ENCODE measurements around the gene MYO10. TPM values are rescaled to one million over a fixed set of nuclear protein-coding genes. Genes with fewer than 3 reads are reported as not detected.
"Not testable (repeated sequence)": the region's sequence is repeated elsewhere in the genome, so short reads cannot be mapped to it uniquely, and the experiment has no call there.

MYO10 gene
- under 1 TPM in 1 of 2 experiments, not detected in 1; 0.04 TPM for total RNA-seq

- ChIA-PET POLR2A (no interaction called here), CTCF (no interaction called here)
Observed at GRCh38 chr5:16936150-16936988, at the start of gene MYO10. MYO10 (minus strand) TSS chr5:16936288; CDS start chr5:16935808, 480 bp downstream.

- POLR2A ChIA-PET, CTCF ChIA-PET: not testable (repeated sequence)
Observed at GRCh38 chr5:16985304-16985703, 49.2 kb upstream of the MYO10 start.

DNA sequence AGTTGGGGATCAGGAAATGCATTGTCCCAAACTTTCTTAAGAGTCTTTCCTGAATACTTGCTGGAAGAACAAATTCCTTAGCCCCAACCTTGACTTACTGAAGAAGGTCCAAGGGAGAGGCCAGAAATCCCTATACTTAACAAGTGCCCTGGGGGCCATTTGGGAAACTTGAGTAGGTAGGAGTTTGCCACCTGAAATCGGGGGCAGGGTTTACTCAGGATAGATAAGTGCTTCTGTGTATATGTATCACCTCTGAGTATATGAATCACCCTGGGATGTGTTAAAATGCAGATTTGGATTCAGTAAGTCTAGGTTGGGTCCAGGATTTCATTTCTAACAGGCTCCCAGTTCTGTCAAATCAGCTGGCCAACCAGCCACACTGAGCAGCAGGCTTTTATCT lies 47.9 kb upstream of the MYO10 start:
- CTCF ChIA-PET: no interaction called here
- POLR2A ChIA-PET: no interaction called here

DNA sequence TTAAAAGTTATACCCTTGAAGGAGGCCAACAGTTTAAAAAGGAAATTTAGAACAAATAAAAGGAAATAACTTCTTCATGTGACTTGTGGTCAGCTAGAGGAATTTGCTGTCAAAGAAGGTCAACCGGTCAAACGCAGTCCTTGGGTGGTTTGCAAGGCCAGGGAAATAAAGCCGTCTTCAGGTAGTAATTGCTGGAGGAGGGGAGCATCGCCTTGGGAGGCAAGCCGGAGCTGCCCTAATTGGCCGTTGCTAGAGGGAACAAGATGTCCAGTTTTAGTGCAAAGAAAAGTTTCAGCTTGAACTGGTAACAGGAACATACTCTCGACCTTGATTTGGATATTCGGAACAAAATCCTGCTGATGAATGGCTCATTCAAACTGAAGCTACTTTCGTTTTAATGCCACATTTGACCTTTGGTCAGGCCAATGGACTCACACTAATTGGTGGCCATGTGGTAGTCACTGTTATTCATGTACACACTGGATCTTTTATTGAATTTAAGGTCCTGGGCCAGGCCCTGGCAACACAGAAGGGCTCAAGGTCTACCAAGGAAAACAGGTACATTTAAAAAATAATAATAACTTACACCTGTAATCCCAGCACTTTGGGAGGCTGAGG lies 47.0 kb upstream of the MYO10 start:
- CTCF ChIA-PET: no interaction called here
- POLR2A ChIA-PET: no interaction called here

DNA sequence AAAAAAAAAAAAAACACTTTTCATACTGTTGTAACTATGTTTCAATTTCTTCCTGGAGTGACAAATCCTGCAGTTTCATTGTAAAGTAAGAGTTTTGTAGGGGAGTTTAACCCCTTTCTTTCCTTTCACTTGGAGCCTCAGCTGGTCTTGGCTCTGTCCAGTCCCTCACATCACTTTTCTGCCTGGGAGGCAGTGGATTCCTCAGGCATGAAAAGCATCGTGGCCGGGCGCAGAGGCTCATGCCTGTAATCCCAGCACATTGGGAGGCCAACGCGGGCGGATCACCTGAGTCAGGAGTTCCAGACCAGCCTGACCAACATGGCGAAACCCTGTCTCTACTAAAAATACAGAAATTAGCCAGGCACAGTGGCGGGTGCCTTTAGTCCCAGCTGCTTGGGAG lies 45.6 kb upstream of the MYO10 start:
- ChIA-PET CTCF (no interaction called here), POLR2A (no interaction called here)

DNA sequence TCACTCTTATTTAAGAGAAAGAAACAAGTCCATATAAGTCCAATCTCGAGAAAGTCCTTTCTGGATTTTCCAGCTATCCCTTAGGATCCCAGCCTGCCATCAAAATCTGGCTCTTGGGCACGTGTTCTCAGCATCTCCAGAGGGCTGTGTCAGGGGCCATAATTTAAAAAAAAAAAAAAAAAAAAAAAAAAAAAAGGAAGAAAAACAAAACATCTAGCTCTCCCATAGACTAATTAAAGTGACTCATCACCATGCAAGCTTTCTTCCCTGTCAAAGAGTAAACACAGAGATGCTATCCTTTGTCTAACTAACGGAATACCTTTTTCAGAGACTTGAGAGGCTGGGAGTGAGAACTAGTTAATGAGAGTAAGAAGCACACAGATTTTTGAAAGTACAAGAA lies 44.9 kb upstream of the MYO10 start:
- ChIA-PET CTCF (no interaction called here), POLR2A (no interaction called here)

- ChIA-PET POLR2A (no interaction called here), CTCF (no interaction called here)
Observed at GRCh38 chr5:16978296-16978695, 42.2 kb upstream of the MYO10 start.

DNA sequence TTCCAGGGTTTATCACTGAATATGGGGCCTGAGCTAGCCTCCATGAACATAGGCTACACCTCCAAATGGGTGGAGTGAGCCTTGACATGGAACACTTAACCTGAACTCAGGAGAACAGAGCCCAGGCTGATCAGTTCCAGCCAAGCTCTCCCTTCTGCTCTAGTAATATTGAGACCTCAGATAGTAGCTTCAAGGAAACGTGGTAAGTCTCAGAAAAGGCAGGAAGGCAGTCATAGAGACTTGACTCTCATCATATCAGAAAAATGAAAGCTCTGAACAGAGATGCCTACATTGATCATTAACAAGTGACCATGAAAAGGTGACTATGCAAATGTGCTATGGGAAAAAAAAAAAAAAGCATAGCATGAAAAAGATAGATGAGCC lies 40.5 kb upstream of the MYO10 start:
- POLR2A ChIA-PET: no interaction called here

DNA sequence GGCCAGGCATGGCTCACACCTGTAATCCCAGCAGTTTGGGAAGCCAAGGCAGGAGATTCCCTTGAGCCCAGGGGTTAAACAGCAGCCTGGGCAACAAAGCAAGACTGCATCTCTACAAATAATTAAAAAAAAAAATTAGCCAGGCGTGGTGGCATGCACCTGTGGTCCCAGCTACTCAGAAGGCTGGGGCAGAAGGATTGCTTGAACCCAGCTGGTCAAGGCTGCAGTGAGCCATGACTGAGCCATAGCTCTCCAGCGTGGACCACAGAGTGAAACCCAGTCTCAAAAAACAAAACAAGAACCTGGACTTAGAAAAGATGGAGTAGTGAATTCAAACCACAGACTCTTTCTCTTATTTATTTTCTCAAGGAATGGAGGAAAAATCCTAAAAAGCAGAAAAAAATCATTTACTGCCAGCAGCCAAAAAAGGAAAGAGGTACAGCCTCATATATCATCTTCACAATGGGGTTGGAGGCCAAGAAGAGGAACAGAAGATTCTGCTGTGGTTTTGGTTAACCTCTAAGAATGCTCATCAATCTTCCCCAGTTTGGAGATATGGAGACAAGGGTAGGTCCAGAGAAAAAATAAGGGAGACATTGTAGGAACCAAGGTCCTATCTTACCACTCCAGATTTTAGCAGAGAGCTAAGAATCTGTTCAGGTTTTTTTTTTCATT lies 40.0 kb upstream of the MYO10 start:
- POLR2A ChIA-PET: no interaction called here

More for the DNA sequence above, 40.5 kb upstream of the MYO10 start:
- CTCF ChIA-PET: interaction anchor here (0.5 kb wide), 1 partner anchor 168 kb away, joined by 3 read pairs; no protein-coding TSS in a partner anchor

DNA sequence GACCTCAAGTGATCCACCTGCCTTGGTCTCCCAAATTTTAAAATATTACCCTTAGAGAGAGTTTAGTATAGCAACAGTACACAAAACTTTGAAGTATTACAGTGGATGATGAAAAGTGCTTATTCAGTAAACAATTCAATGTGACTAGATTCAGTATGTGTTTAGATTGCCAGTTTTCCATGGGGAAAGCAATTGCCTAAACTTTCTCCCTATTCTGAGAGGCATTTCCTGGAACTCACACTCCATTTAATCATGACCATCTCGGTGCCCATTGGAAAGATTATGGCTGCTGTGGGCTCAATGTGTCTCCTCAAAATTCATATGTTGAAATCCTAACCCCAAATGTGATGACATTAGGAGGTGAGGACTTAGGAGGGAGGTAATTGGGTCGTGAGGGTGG lies 38.9 kb upstream of the MYO10 start:
- CTCF ChIA-PET: no interaction called here
- POLR2A ChIA-PET: no interaction called here

More for the DNA sequence above, 40.0 kb upstream of the MYO10 start:
- CTCF ChIA-PET: interaction anchor here (0.5 kb wide), 1 partner anchor 168 kb away, joined by 3 read pairs; no protein-coding TSS in a partner anchor

- ChIA-PET POLR2A (no interaction called here), CTCF (interaction anchor here (0.6 kb wide), 1 partner anchor 1303 kb away, joined by 4 read pairs; no protein-coding TSS in a partner anchor)
Observed at GRCh38 chr5:16970826-16971225, 34.7 kb upstream of the MYO10 start.

DNA sequence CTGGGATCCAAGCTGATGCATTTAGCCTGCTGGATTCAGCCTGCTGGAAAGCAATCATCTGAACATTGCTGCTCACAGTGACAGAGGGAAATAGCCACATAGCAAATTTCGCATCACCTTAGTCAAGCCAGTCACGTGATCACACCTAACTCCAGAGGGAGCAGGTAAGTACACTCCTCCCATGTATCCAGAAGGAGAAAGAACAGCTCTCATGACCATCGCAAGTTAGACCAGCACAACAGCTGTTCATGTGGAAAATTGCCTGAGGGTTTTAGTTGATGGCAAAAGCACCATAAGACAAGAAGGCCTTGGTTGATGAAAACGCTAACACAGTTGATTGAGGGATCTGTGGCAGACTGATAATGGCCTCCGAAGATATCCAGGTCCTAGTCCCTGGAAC lies 34.2 kb upstream of the MYO10 start:
- CTCF ChIA-PET: no interaction called here

DNA sequence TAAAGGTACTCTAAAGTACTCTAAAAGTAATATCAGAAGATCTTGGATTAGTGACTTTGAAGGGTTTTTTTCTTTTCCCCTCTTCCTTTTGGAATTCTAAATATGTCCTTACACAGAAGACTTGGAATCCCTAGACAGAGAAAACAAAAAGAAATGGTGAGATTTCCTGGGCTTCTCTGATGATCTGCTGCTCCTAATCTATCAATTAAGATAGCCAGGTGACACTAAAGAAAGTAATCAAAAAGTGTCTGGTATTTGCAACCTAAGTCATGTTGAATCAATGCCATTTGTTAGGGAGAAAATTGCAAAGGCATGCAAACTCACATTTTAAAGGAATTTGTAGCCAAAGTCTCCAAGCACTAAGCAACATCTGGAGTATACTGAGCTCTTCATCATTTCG lies 29.5 kb upstream of the MYO10 start:
- POLR2A ChIA-PET: interaction anchor here (0.7 kb wide), 1 partner anchor 51 kb away, joined by 3 read pairs; no protein-coding TSS in a partner anchor
- CTCF ChIA-PET: no interaction called here

More for the DNA sequence above, 34.2 kb upstream of the MYO10 start:
- POLR2A ChIA-PET: no interaction called here

DNA sequence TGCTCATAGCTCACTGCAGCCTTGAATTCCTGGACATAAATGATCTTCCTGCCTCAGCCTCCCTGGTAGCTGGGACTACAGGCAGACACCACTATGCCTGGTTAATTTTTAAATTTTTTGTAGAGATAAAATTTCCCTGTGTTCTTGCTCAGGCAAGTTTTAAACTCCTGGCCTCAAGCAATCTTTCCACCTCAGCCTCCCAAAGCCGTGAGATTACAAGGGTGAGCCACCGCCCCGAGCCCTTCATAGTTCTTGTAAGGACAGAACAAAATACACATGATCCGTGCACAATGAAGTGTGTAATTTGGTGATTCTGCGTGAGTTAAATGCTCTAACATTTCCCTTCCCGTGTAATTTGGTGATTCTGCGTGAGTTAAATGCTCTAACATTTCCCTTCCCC lies 27.7 kb upstream of the MYO10 start:
- ChIA-PET POLR2A (no interaction called here), CTCF (no interaction called here)

DNA sequence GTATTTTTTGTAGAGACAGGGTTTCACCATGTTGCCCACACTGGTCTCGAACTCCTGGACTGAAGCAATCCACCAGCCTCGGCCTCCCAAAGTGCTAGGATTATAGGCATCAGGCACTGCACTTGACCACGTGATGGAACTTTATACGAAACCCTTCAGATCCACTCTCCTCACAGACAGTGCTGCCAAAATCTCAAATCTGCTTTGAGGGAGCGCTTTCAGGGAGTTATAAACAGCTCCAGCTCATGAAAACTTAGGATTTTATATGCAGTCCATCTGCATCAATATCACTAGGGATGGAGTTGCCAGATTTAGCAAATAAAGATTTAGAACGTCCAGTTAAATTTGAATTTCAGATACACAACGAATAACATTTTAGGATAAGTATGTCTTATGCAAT lies 25.0 kb upstream of the MYO10 start:
- ChIA-PET POLR2A (no interaction called here), CTCF (no interaction called here)

DNA sequence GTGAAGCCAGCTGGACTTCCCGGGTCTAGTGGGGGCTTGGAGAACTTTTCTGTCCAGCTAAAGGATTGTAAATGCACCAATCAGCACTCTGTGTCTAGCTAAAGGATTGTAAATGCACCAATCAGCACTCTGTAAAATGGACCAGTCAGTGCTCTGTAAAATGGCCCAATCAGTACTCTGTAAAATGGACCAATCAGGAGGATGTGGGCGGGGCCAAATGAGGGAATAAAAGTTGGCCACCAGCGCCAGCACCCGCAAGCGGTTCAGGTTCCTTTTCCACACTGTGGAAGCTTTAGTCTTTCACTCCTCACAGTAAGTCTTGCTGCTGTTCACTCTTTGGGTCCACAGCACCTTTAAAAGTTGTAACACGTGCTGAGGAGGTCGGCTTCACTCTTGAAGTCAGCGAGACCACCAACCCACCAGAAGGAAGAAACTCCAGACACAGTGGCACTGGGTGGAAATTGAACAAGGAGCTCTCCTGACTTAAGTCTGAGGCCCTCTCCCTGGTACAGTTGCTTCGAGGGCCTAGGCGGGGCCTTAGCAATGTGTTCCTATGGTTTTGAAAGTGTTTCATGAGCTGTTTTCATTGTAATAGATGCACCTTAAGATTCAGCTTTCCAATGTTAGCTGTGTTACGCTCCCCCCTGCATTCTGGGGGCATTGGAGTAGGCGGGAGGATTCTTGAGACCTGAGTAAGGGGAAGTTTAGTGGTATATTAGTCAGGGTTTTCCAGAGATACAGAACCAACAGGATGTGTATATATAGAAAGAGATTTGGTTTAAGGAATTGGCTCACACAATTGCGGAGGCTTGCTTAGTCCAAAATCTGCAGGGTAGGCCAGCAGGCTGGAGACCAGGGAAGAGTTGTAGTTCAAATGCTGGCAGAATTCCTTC lies 21.5 kb upstream of the MYO10 start:
- POLR2A ChIA-PET: no interaction called here
- CTCF ChIA-PET: no interaction called here

GRCh38 chr5:16953729-16954128 lies 17.6 kb upstream of the MYO10 start:
- ChIA-PET CTCF (no interaction called here), POLR2A (no interaction called here)

DNA sequence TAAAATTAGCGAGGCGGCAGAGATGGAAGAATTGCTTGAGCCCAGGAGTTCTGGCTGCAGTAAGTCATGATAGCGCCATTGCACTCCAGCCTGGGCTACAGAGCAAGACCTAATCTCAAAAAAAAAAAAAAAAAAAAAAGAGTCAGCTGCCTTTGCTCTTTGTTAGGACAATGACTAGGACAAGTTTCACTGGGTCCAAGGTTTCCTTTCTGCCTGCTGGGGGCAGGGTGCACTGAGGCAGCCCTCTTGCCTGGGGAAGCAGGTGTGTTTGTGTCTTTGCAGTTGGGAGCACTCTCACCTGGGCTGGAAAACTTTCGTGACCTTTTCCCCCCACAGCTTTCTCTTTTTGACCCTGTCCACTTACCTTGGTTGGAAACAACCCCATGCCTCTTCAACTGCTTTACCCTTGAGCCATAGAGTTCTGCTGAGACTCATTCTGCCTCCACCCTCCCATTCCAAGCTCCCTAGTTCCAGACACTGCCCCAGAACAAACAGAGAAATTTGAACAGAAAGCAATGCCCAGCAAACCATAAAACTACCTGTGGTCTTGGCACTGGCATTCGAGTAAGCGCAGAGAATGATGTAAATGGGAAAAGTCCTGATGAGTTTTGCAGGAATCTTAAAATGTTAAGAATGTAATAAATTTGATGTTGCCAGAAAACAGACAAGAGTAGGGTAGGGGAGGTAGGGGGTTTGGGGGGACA lies 17.0 kb upstream of the MYO10 start:
- CTCF ChIA-PET: no interaction called here
- POLR2A ChIA-PET: no interaction called here

DNA sequence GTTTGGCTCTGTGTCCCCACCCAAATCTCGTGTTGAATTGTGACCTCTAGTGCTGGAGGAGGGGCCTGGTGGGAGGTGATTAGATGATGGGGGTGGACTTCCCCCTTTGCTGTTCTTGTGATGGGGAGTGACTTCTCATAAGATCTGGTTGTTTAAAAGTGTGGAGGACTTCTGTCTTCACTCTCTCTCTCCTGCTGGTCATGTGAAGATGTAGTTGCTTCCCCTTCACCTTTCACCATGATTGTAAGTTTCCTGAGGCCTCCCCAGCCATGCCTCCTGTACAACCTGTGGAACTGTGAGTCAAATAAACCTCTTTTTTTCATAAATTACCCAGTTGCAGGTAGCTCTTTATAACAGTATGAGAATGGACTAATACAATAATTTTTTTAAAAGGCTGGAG lies 10.6 kb upstream of the MYO10 start:
- ChIA-PET CTCF (no interaction called here), POLR2A (no interaction called here)
